ENCODE measurements around the gene SSH2.
"Not testable (repeated sequence)": the region's sequence is repeated elsewhere in the genome, so short reads cannot be mapped to it uniquely, and the experiment has no call there.

Gene SSH2, protein sequence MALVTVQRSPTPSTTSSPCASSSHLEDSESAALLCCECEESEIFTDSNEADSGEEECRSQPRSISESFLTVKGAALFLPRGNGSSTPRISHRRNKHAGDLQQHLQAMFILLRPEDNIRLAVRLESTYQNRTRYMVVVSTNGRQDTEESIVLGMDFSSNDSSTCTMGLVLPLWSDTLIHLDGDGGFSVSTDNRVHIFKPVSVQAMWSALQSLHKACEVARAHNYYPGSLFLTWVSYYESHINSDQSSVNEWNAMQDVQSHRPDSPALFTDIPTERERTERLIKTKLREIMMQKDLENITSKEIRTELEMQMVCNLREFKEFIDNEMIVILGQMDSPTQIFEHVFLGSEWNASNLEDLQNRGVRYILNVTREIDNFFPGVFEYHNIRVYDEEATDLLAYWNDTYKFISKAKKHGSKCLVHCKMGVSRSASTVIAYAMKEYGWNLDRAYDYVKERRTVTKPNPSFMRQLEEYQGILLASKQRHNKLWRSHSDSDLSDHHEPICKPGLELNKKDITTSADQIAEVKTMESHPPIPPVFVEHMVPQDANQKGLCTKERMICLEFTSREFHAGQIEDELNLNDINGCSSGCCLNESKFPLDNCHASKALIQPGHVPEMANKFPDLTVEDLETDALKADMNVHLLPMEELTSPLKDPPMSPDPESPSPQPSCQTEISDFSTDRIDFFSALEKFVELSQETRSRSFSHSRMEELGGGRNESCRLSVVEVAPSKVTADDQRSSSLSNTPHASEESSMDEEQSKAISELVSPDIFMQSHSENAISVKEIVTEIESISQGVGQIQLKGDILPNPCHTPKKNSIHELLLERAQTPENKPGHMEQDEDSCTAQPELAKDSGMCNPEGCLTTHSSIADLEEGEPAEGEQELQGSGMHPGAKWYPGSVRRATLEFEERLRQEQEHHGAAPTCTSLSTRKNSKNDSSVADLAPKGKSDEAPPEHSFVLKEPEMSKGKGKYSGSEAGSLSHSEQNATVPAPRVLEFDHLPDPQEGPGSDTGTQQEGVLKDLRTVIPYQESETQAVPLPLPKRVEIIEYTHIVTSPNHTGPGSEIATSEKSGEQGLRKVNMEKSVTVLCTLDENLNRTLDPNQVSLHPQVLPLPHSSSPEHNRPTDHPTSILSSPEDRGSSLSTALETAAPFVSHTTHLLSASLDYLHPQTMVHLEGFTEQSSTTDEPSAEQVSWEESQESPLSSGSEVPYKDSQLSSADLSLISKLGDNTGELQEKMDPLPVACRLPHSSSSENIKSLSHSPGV (N-terminal part only)

DNA sequence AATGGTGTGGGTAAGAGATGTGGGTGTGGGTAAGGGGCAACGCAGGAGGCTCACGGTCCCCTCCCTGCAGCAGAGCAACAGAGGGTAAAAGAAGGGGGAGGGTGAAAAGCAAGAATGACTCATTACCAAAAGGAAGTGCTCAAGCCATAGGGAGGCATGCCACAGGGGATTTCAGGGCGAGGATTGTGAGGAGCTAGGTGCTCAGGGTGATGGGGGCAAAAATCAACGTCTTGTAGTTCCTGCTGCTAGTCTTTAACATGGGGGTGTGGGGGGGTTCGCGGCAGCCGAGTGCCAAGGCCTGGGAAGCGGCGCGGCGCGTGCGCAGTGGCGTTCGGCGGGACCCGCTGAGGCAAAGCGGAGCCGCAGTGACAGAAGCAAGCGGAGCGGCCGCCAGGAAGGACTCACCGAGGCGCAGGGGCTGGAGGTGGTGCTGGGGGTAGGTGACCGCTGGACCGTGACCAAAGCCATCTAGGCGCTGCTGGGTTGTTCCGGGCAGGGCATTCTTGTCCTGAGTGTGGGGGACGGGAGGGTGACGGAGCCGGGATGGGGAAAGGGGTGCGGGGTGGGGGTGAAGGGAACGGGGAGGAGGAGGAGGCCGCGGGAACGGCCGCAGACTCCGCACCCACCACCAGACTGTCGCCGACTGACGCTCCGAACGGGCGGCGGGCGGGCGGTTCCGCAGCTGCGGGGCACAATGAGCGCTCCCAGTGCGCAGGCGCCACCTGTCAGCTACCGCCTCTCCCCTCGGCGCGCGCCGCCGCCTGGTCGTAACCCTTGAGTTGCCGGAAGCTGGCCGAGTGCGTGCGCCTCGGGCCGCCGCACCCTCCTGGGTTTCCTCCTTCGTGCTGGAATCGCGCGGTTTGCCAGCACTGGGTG is at the start of gene SSH2:
Gene SSH2, minus strand, starts transcription at position 696 of the 876 bp plus-strand sequence. Its CDS starts 228 bp downstream, at position 468.
- peak; percentile 84 for DNase-seq

GRCh38 chr17:29977836-29978235 is 47.8 kb upstream of the SSH2 start:
- DNase-seq = peak; percentile 45

DNA sequence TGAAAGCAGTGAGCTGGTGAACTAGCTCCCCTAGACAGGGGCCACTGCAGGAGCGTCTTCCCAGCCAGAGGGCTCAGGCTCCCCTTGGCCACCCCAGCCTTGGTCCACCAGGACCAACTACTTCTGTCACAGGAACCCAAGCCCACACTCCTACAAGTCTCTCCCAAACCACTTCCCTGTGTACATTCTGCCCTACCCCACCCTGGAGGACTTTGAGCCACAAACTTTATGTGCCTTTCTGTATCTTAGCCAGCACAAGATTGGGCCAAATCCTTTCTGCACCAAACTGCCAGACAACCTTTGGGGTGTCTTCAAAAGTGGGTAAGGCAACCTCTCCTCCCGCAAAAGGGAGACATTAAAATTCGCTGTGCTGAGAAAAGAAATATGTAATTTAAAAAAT is 43.0 kb upstream of the SSH2 start:
- no peak for DNase-seq

DNA sequence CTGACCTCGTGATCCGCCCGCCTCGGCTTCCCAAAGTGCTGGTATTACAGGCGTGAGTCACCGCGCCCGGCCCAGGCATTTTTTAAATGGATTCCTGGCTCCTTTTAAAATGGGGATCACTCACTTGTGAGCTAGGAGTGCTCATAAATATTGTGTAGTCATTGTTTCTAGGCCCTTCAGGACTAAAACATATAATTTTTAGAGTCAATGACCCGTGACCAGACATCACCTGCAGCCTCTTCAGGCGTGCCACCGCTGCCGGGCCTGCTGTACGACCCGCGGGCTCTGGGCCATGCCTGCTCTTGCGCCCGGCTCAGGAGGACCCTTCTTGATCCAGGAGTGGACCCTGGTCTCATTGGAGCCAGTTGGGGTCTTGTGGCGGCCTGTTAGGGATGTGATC is 42.2 kb upstream of the SSH2 start:
- no peak for DNase-seq

DNA sequence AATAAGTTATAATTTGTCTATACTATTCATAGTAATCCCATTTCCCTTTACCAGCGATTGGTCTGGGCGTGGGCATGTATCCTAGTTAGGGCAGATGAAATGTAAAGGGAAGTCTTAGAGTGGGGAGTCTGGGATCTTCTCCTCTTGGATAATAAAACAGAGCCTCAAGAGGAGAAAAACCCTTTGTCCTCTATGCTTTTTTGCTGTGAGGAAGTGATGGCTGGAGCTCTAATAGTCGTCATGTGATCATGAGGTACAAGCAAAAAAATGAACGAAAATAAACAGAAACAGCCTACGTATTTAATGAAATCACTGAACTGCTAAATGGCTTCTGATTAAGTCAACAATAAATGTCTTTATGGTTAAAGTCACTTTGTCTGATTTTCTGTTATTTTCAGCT is 38.2 kb upstream of the SSH2 start:
- DNase-seq = no peak

- no peak for DNase-seq
Measured at GRCh38 chr17:29962656-29963055, 32.6 kb upstream of the SSH2 start.

DNA sequence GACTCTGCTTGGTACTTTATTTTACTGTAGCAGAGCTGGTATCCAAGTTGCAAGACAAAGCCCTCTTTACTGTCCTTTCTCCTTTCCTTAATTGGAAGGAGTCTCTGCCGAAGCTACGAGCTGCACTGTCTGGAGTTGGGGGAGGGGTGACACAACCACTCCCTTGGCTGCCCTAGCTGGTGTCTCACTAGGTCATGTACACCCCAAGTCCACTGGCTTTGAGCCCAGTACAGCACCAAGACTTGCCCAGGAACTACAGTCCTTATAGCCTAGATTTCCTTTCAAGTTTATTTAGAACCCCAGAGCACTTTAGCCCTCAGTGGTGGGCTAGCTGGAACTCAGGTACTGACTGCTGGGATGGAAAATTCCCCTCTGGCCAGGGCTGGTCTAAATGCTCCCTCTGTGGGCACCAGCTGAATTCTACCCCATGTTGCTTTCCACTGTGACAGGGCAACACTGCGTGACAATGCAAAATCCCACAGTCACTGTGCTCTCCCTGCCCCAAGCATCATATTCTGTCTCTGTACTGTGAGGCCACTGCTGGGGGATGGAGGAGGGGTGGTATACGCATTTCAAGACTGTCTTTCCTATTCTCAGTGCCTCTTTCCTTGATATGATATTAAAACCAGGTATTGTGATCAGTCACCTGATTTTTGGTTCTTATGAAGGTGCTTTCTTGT is 29.8 kb upstream of the SSH2 start:
- DNase-seq = peak; percentile 3

DNA sequence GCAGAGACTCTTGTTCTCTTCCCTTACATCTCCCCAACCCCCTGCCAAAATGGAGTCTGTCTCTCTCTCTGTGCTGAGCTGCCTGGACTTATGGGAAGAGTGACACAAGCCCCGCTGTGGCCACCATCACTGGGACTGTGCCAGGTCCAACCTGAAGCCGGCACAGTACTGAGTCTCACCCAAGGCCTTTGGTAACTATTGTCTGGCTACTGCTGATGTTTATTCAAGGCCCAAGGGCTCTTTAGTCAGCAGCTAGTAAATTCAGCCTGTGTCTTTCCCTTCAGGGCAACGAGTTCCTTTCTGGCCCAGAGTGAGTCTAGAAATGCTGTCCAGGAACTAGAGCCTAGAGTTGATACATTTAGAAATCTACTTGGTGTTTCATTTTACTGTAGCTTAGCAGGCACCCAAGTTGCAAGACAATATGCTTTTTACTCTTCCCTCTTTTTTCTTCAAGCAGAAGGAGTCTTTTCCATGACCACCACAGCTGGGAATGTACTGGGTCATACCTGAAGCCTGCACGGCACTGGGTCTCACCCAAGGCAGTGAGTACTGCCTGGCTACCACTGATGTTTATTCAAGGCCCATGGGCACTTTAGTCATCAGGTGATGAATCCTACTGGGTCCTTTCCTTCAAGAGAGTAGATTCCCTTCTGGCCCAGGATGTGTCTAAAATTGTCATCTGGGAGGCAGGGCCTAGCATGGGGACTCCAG is 29.1 kb upstream of the SSH2 start:
- peak; percentile 5 for DNase-seq

DNA sequence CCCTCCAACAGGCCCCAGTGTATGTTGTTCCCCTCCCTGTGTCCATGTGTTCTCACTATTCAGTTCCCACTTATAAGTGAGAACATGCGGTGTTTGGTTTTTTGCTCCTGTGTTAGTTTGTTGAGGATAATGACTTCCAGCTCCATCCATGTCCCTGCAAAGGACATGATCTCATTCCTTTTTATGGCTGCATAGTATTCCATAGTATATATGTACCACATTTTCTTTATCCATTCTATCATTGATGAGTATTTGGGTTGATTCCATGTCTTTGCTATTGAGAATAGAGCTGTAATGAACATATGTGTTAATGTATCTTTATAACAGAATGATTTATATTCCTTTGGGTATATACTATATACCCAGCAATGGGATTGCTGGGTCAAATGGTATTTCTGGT is 27.5 kb upstream of the SSH2 start:
- not testable (repeated sequence) for DNase-seq

DNA sequence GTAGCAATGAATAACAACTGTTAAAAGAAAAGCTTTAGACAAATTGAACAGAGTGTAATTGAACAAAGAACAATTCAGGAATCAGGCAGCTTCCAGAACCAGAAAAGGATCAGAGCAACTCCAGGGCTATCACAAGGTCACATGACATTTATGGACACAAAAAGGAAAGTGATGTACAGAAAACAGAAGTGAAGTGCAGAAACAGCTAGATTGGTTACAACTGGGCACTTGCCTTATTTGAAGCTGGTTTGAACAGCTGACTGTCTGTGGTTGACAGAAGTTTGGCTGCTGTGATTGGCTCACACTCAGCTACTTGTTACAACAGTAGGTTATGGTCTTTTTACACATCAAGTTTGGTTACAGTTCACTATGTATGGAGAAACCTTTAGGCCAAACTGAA is 26.2 kb upstream of the SSH2 start:
- DNase-seq = no peak

DNA sequence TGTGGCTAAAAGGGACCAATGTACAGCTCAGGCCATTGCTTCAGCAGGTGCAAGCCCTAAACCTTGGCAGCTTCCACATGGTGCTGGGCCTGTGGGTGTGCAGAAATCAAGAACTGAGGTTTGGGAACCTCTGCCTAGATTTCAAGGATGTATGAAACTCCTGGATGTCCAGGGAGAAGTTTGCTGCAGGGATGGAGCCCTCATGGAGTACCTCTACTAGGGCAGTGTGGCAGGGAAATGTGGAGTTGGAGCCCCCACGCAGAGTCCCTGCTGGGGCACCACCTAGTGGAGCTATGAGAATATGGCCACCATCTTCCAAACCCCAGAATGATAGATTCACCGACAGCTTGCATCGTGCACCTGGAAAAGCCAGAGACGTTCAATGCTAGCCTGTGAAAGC is 24.4 kb upstream of the SSH2 start:
- DNase-seq = no peak

DNA sequence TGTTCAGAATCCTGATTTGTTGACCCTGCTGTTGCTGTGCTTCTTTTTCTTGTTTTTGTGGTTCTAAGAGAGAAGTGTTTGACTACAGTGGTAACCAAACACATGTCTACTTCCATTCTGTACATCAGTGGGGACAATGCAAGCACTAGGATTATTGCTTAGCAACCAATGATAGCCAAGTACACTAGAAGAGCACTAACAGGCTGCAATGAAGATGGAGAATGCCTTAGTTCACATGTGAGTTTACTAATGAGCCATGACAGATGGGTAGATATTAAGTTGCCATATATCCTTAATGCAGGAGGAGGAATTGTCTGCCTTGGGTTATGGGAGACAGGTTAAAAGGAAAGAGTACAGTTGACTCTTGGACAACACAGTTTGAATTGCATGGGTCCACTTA is 19.7 kb upstream of the SSH2 start:
- DNase-seq = no peak

- DNase-seq = no peak
Measured at GRCh38 chr17:29948448-29949215, 18.6 kb upstream of the SSH2 start.

DNA sequence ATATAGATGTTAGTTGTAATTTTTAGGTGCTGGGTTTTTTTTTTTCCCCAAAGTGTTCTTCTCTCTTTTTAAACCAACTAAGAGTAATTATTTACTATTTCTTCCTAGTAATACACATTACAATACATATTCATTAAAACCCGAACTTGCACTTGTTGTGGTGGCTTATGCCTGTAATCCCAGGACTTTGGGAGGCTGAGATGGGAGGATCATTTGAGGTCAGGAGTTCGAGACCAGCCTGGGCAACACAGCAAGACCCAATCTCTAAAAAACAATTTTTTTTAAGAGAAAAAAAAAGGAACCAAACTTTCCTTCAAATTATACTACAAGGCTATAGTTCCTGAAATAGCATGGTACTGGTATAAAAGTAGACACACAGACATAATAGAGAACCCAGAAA is 15.3 kb upstream of the SSH2 start:
- no peak for DNase-seq

DNA sequence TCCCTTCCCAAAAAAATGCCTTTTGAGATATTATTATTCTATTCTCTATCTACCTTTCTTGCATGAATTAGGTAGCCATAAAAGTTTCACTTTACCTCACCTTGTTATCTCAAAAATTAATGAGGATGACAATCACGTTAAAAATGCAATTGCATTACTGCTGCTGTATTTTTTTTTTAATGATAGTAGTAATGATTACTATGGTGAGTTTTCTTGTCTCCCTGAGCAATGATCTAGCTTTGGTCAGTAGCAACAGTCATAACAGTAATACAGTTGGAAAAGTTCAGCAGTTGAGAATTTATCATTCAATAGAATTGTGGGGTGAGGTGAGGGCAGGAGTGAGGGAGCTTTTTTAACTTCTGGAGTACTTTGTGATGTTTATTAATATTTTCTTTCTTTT is 11.3 kb upstream of the SSH2 start, which contains the start of gene EFCAB5:
Gene EFCAB5, plus strand, starts transcription at position 301 of the 400 bp plus-strand sequence. CDS start 163 bp downstream, outside the sequence.
- no peak for DNase-seq

GRCh38 chr17:29936724-29937123 is 6.7 kb upstream of the SSH2 start:
- no peak for DNase-seq

DNA sequence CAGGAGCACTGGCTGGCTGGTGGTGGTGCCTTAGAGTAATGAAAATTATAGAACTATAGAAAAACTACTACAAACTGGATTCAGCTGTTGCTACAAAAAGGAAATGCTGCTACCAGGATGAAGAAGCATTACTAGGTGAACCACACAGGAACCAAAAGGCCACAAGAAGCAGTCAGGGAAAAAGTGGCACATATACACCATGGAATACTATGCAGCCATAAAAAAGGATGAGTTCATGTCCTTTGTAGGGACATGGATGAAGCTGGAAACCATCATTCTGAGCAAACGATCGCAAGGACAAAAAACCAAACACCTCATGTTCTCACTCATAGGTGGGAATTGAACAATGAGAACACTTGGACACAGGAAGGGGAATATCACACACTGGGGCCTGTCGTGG is 5.9 kb upstream of the SSH2 start:
- not testable (repeated sequence) for DNase-seq

GRCh38 chr17:29933379-29933778 is 3.4 kb upstream of the SSH2 start:
- DNase-seq = peak; percentile 22

- peak; percentile 80 for DNase-seq
Measured at GRCh38 chr17:29931231-29931932, 1.4 kb upstream of the SSH2 start.
